ENCODE results near the gene MGARP.

GRCh38 chr4:139265654-139266053 lies 14.4 kb downstream of the MGARP start:
- no peak for TF ChIP-seq POLR2AphosphoS5 (IDR thresholded peaks at IDR 0.05)
- no peak for TF ChIP-seq EP300 (IDR thresholded peaks at IDR 0.05)
